Choroid plexus epithelial cell (primary cell): ENCODE data around the gene ARHGAP24.

ENCODE experiments used
- DNase-seq: peaks from one replicate; pipeline ENCODE4 v3.0.0-alpha.2; 2010; ENCODE audit warnings: low read depth
- H3K4me3 ChIP-seq: 2 replicates; pipeline ENCODE4 v1.5.1; 2011; ENCODE audit warnings: low read depth, mild to moderate bottlenecking, control low read depth, low read length, moderate library complexity
- CTCF ChIP-seq: conservative IDR thresholded peaks from 2 replicates; pipeline ENCODE4 v1.5.1; 2011; ENCODE audit warnings: low read depth, mild to moderate bottlenecking, control low read depth, inconsistent platforms, low read length, moderate library complexity

The ARHGAP24 gene

GRCh38 chr4:85682391-85682790 is 207.4 kb downstream of the ARHGAP24 start:
- TF ChIP-seq CTCF: no peak
- DNase-seq: no peak
- no peak overlapping the region for H3K4me3 ChIP-seq

GRCh38 chr4:85684676-85685075 is 209.7 kb downstream of the ARHGAP24 start:
- no peak for DNase-seq
- TF ChIP-seq CTCF: no peak
- H3K4me3 ChIP-seq: no peak overlapping the region

- no peak overlapping the region for H3K4me3 ChIP-seq
- no peak for TF ChIP-seq CTCF
- no peak for DNase-seq
These were observed 211.4 kb downstream of the ARHGAP24 start for GRCh38 chr4:85686398-85686797.

- DNase-seq: no peak
- no peak for TF ChIP-seq CTCF
- H3K4me3 ChIP-seq: no peak overlapping the region
These were observed 213.2 kb downstream of the ARHGAP24 start for GRCh38 chr4:85688055-85688740.

- TF ChIP-seq CTCF: no peak
- no peak overlapping the region for H3K4me3 ChIP-seq
- no peak for DNase-seq
These were observed 221.7 kb downstream of the ARHGAP24 start for GRCh38 chr4:85696661-85697060.

GRCh38 chr4:85697854-85698253 is 222.9 kb downstream of the ARHGAP24 start:
- no peak for TF ChIP-seq CTCF
- H3K4me3 ChIP-seq: no peak overlapping the region
- DNase-seq: no peak

- TF ChIP-seq CTCF: no peak
- no peak overlapping the region for H3K4me3 ChIP-seq
- DNase-seq: no peak
These were observed 225.4 kb downstream of the ARHGAP24 start for GRCh38 chr4:85700362-85700761.
